NT2/D1 (cell line): Measurements from ENCODE around the gene AGRP.

ENCODE experiments used
- DNase-seq: peaks from one replicate; pipeline ENCODE4 v3.0.0-alpha.2; 2011; ENCODE audit warnings: low read depth, low spot score
- H3K27me3 ChIP-seq: 2 replicates; pipeline ENCODE4 v1.6.0; 2011; ENCODE audit warnings: mild to moderate bottlenecking; ENCODE audit not compliant: insufficient read length, insufficient read depth
- H3K36me3 ChIP-seq: 2 replicates; pipeline ENCODE4 v1.6.1; 2011; ENCODE audit warnings: mild to moderate bottlenecking, low read length, mixed read lengths; ENCODE audit not compliant: insufficient read depth, insufficient read length
- H3K4me1 ChIP-seq: 2 replicates; pipeline ENCODE4 v1.5.1; 2011; ENCODE audit not compliant: insufficient read depth, insufficient read length
- H3K4me3 ChIP-seq: 2 replicates; pipeline ENCODE4 v1.5.1; 2011; ENCODE audit warnings: low read depth; ENCODE audit not compliant: insufficient read length
- H3K9ac ChIP-seq: 2 replicates; pipeline ENCODE4 v1.6.0; 2011; ENCODE audit warnings: low read depth; ENCODE audit not compliant: insufficient read length
- H3K9me3 ChIP-seq: 2 replicates; pipeline ENCODE4 v1.5.1; 2011; ENCODE audit warnings: mild to moderate bottlenecking, low read length; ENCODE audit not compliant: insufficient read depth
- SUZ12 ChIP-seq: IDR thresholded peaks from 2 replicates; pipeline ENCODE4 v1.6.1; 2011; ENCODE audit not compliant: insufficient read length, insufficient read depth; ENCODE audit errors: extremely low read depth
- YY1 ChIP-seq: IDR thresholded peaks from 2 replicates; pipeline ENCODE4 v1.6.1; 2011; ENCODE audit not compliant: insufficient read length, insufficient read depth
- ZNF274 ChIP-seq: IDR thresholded peaks from 2 replicates; pipeline ENCODE4 v1.6.1; 2011; ENCODE audit warnings: mild to moderate bottlenecking, low read depth, low read length

AGRP gene

GRCh38 chr16:67454852-67455251 is 28.5 kb downstream of the AGRP start:
- TF ChIP-seq YY1, result no peak
- no peak for TF ChIP-seq SUZ12
- no peak for TF ChIP-seq ZNF274
- Histone ChIP-seq H3K9ac (no peak overlapping the region), H3K36me3 (peaks cover 51% of the 10 kb centered on the region), H3K4me1 (peaks cover 22% of the 10 kb centered on the region), H3K27me3 (no peaks in the 10 kb centered on the region), H3K4me3 (no peak overlapping the region), H3K9me3 (no peaks in the 10 kb centered on the region)
- no peak for DNase-seq

GRCh38 chr16:67454104-67454503 is 29.2 kb downstream of the AGRP start:
- Histone ChIP-seq H3K27me3 (no peaks in the 10 kb centered on the region), H3K36me3 (peaks cover 58% of the 10 kb centered on the region), H3K4me1 (peaks cover 16% of the 10 kb centered on the region), H3K9ac (no peak overlapping the region), H3K9me3 (no peaks in the 10 kb centered on the region), H3K4me3 (no peak overlapping the region)
- no peak for DNase-seq
- TF ChIP-seq SUZ12 (no peak), ZNF274 (no peak), YY1 (no peak)

- Histone ChIP-seq H3K9ac (no peak overlapping the region), H3K4me3 (no peak overlapping the region), H3K36me3 (peaks cover 60% of the 10 kb centered on the region), H3K27me3 (no peaks in the 10 kb centered on the region), H3K9me3 (0 out of 2 replicates have a peak, but pooled peaks cover 5% of the 10 kb centered on the region), H3K4me1 (peaks cover 10% of the 10 kb centered on the region)
- no peak for DNase-seq
- TF ChIP-seq ZNF274 (no peak), YY1 (no peak), SUZ12 (no peak)
Observed at GRCh38 chr16:67451704-67452435, 31.5 kb downstream of the AGRP start.

- TF ChIP-seq SUZ12, result no peak
- TF ChIP-seq YY1, result no peak
- TF ChIP-seq ZNF274, result no peak
- DNase-seq, result no peak
- H3K9ac ChIP-seq, result no peak overlapping the region
- peaks cover 62% of the 10 kb centered on the region for H3K36me3 ChIP-seq
- H3K9me3 ChIP-seq, result 0 out of 2 replicates have a peak, but pooled peaks cover 5% of the 10 kb centered on the region
- peaks cover 16% of the 10 kb centered on the region for H3K4me1 ChIP-seq
- no peaks in the 10 kb centered on the region for H3K27me3 ChIP-seq
- H3K4me3 ChIP-seq, result no peak overlapping the region
Observed at GRCh38 chr16:67451061-67451703, 32.2 kb downstream of the AGRP start.

- Histone ChIP-seq H3K4me3 (no peak overlapping the region), H3K4me1 (peaks cover 20% of the 10 kb centered on the region), H3K36me3 (peaks cover 70% of the 10 kb centered on the region), H3K9ac (no peak overlapping the region), H3K27me3 (no peaks in the 10 kb centered on the region), H3K9me3 (0 out of 2 replicates have a peak, but pooled peaks cover 5% of the 10 kb centered on the region)
- no peak for TF ChIP-seq SUZ12
- TF ChIP-seq ZNF274, result no peak
- TF ChIP-seq YY1, result no peak
- no peak for DNase-seq
Observed at GRCh38 chr16:67449739-67450138, 33.6 kb downstream of the AGRP start.

GRCh38 chr16:67449336-67449735 is 34.0 kb downstream of the AGRP start:
- DNase-seq, result no peak
- no peak for TF ChIP-seq YY1
- no peak for TF ChIP-seq SUZ12
- TF ChIP-seq ZNF274, result no peak
- H3K36me3 ChIP-seq, result peaks cover 74% of the 10 kb centered on the region
- 0 out of 2 replicates have a peak, but pooled peaks cover 5% of the 10 kb centered on the region for H3K9me3 ChIP-seq
- no peak overlapping the region for H3K4me3 ChIP-seq
- H3K27me3 ChIP-seq, result no peaks in the 10 kb centered on the region
- H3K4me1 ChIP-seq, result peaks cover 24% of the 10 kb centered on the region
- H3K9ac ChIP-seq, result no peak overlapping the region

- peaks cover 80% of the 10 kb centered on the region for H3K36me3 ChIP-seq
- 0 out of 2 replicates have a peak, but pooled peaks cover 5% of the 10 kb centered on the region for H3K9me3 ChIP-seq
- peaks cover 22% of the 10 kb centered on the region for H3K4me1 ChIP-seq
- H3K9ac ChIP-seq, result no peak overlapping the region
- TF ChIP-seq SUZ12 (no peak), ZNF274 (no peak), YY1 (no peak)
- no peaks in the 10 kb centered on the region for H3K27me3 ChIP-seq
- H3K4me3 ChIP-seq, result no peak overlapping the region
- DNase-seq, result no peak
Observed at GRCh38 chr16:67448580-67448979, 34.8 kb downstream of the AGRP start.
